Activated CD8-positive, alpha-beta memory T cell treated with anti-CD3 and anti-CD28 coated beads, Interleukin-2, amount 50 U/mL, for 48 hours (primary cell): ENCODE measurements around the gene FBXW7.

ENCODE experiments used
- DNase-seq: peaks from one replicate; pipeline ENCODE4 v3.0.0-alpha.2; 2020

FBXW7 gene

GRCh38 chr4:152363904-152364303 lies 172.0 kb downstream of the FBXW7 start:
- DNase-seq: no peak

- no peak for DNase-seq
Measured at GRCh38 chr4:152363086-152363485, 172.8 kb downstream of the FBXW7 start.

DNA sequence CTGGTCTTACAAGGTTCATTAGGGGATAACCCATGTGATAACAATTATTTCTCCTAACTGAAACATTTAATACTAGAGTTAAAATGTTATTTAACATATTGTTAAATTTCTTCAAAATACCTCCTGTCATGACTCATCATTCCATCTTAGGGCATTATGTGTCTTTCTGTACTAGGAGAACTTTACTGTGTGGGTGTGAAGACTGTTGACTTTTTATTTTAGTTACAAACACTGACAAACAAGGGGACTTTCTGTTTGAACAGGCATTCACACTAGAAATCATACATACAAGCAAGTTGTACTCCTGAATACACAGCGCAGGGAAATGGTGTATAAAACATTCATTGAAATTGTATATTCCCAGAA lies 175.9 kb downstream of the FBXW7 start:
- no peak for DNase-seq

GRCh38 chr4:152359208-152360044 lies 176.5 kb downstream of the FBXW7 start:
- DNase-seq: no peak

- no peak for DNase-seq
Measured at GRCh38 chr4:152357206-152357605, 178.7 kb downstream of the FBXW7 start.

- DNase-seq: no peak
Measured at GRCh38 chr4:152356428-152357034, 179.4 kb downstream of the FBXW7 start.

- DNase-seq: no peak
Measured at GRCh38 chr4:152352622-152353116, 183.2 kb downstream of the FBXW7 start.

DNA sequence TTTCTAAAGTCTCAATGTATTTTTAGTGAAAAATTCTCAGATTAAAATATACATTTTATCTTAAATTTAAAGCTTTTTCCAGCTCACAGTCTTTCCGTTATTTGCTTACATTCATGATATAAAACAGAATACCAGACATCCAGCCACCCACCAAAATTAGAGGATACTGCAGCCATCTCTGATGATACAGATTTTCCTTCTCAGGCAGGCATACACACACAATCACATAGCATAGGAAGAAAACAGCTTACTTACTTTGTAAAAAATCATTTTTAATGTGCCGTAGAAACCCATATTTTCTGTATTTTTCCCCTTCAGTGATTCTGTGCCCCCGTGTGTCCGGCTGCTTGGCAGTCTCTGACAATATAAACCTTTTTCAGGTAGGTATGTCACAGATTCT lies 183.7 kb downstream of the FBXW7 start:
- no peak for DNase-seq

- DNase-seq: no peak
Measured at GRCh38 chr4:152351080-152351479, 184.8 kb downstream of the FBXW7 start.

GRCh38 chr4:152348670-152349069 lies 187.2 kb downstream of the FBXW7 start:
- DNase-seq: no peak

DNA sequence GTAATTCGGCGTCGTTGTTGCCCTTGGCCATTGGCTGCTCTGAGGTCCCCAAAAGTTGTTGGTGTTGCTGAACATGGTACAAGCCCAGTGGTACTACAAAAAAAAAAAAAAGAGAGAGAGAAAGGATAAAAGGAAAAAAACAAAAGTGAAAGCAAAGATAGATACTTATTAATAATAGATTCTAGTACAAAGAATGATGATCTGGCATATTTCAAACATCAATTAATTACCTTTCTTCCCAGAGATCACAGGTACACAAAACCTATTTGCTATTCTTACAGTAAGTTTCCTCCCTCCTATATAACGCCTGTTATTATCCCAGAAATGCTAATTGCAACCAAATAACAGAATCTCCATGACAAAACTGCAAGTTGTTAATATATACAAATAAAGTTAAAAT lies 188.9 kb downstream of the FBXW7 start:
- no peak for DNase-seq

GRCh38 chr4:152346526-152346925 lies 189.4 kb downstream of the FBXW7 start:
- no peak for DNase-seq

DNA sequence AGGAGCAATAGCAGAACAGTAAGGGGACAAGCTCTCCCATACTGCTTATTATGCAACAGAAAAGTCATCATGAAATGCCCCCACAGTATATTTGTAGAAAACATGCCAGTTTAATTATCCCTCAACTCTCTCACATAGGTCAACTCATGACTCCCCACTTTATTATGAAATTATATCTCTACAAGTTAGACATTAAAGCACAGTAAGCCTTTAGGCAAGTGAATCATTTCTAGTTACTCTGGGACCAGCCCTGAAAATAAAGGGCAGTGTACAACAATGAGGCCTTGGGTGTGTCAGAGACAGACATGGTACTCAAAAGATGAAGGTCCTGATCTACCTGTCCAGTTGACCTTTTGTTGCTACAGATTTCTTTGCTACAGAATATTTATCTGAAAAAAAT lies 191.9 kb downstream of the FBXW7 start:
- DNase-seq: no peak

- no peak for DNase-seq
Measured at GRCh38 chr4:152342293-152342692, 193.6 kb downstream of the FBXW7 start.

DNA sequence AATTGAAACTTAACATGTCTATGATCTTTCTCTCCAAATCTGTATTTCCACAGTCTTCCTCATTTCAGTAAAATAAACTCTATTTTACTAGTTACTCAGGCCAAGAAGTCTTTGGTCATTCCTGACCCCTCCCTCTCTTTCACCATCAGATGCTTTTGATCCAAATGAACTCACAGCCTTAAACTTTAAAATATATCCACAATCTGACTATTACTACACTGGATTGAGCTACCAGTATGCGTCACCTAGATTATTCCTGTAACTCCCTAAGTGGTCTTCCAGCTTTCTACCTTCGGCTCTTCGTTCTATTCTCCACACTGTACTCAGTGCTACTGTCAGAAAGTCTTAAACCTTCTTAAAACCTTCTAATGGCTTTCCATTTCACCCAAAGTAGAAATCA lies 195.1 kb downstream of the FBXW7 start:
- no peak for DNase-seq

DNA sequence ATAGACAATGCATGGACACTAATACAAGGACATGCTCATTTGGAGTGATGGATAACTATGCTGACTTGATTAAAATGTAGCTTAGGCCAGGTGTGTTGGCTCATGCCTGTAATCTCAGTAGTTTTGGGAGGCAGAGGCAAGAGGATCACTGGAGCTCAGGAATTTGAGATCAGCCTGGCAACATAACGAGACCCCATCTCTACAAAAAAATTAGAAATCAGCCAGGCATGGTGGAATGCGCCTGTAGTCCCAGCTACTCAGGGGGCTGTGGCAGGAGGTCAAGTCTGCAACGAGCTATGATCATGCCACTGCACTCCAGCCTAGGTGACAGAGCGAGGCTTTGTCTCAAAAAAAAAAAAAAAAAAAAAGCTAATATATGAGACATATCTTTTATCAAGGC lies 196.3 kb downstream of the FBXW7 start:
- no peak for DNase-seq

GRCh38 chr4:152334931-152335330 lies 201.0 kb downstream of the FBXW7 start:
- no peak for DNase-seq

- no peak for DNase-seq
Measured at GRCh38 chr4:152331042-152331441, 204.8 kb downstream of the FBXW7 start.

DNA sequence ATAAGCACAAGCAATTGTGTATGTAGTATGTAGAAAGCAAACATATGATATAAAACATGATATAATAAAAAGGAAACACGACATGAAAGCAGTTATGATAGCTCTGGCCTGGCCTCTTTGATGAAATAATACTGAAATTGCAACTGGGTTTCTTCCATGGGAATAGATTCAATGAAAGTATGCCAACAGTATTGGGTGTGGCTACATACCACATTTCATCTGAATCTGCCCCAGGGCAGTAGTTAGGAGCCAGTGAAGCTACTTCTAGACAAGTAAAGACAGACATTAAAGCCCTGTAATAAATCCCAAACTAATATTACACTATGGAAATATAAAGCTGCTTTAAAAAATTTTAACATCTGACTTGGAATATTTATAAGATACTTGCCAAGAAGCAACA lies 207.3 kb downstream of the FBXW7 start:
- DNase-seq: no peak

DNA sequence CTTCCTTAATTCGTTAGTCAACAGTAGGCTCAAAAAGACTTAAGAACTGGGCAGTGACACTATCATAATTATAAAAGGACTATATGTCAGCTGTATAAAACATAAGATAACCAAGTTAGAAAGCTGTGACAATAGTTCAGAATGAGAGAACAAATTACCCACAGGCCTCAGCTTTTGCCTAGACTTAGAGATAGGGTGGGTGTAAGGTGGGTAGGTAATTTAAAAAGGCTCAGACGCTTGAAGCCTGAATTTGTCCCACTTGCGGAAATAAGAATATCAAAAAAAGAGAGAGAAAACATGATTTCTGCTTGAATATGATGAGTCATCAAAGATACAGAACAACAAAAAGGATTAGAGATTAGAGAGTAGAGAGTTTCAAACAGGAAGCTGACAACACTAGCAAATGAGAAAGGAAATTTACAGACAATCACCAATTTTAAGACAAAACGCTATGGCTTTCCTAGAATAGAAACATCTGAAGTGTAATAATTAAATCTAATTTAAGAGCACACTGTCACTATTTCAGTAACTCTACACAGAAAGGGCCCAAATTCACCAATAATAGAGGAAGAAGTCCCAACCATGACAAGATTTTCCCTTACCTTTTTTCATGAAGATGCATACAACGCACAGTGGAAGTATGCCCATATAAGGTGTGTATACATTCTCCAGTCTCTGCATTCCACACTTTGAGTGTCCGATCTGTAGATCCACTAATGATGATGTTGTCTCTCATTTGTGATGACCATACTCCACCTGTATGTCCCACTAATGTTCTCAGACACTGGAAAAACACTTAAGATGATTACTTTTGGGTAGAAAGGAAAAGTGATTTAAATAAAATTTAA lies 208.1 kb downstream of the FBXW7 start:
- DNase-seq: no peak

GRCh38 chr4:152325831-152326230 lies 210.1 kb downstream of the FBXW7 start:
- no peak for DNase-seq

DNA sequence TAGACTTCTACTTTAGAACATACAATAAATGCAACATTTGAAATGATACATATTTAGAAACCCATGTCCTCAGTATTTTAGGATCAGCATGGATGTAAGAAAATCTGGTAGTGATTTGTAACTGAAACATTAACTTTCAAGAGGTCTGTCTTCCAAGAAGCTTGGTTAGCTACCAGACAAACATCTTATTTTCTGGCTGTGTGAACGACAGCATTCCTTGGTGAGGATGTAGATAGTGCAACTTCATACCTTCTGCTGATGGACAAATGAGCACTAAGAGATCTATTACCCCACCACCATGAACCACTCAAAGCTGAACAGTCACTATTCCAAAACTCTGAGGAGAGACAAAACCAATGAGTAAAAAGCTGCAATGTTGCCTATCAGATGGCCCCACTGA lies 212.7 kb downstream of the FBXW7 start:
- no peak for DNase-seq

GRCh38 chr4:152322656-152323055 lies 213.2 kb downstream of the FBXW7 start:
- no peak for DNase-seq

DNA sequence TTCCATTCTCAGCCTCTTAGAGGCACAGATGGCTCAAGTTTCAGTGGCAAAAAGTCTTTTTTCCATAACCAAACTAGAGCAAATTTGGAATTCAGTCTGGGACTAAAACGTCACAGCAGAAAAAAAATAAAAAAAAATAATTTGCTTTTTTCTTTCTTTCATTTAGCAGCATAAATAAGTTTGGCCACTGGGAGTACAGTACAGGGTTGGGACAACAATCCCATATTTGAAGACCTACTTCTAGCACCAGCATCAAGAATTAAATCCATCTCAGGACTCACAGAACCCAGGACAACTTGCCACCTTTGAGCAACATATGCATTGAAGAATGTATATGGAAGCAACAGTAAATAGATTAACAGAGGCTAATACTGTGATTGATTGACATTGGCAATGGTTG lies 214.0 kb downstream of the FBXW7 start:
- no peak for DNase-seq
